Measurements from ENCODE around the gene PTPRD.

The PTPRD gene

GRCh38 chr9:8713149-8713810 is 1899.5 kb downstream of the PTPRD start:
- peaks cover 4% of the 10 kb centered on the region; the same call in 1 of the 2 replicates for H3K36me3 ChIP-seq (ENCODE audit: insufficient read depth, low read length)
- no peaks in the 10 kb centered on the region for H3K27me3 ChIP-seq (ENCODE audit: insufficient read depth, low read length, poor library complexity, severe bottlenecking)
- H4K20me1 ChIP-seq (ENCODE audit: insufficient read depth, low read length, poor library complexity, severe bottlenecking): peaks cover 16% of the 10 kb centered on the region
- TF ChIP-seq CTCF (conservative IDR thresholded peaks at IDR 0.05; ENCODE audit: low read length) (no peak), EZH2phosphoT487 (IDR thresholded peaks at IDR 0.05; ENCODE audit: borderline replicate concordance) (no peak)
- H3K4me3 ChIP-seq (ENCODE audit: low read length, poor library complexity, severe bottlenecking): no peak overlapping the region
- no peaks in the 10 kb centered on the region for H3F3A ChIP-seq (ENCODE audit: low read depth)
- no peaks in the 10 kb centered on the region for H3K9me3 ChIP-seq (ENCODE audit: insufficient read depth, low read depth, low read length)
- H3K9me2 ChIP-seq (replicated peaks; ENCODE audit: low read depth, low read length): no peaks in the 10 kb centered on the region
- no peak overlapping the region for H3K4me2 ChIP-seq (ENCODE audit: low read depth, low read length, poor library complexity, severe bottlenecking)
- peaks cover 92% of the 10 kb centered on the region for H3K79me2 ChIP-seq (ENCODE audit: insufficient read depth, low read length)
- H3K4me1 ChIP-seq (ENCODE audit: insufficient read depth, low read length, poor library complexity, severe bottlenecking): peaks cover 29% of the 10 kb centered on the region
- no peak overlapping the region for H2AFZ ChIP-seq (ENCODE audit: low read length)
- no peak overlapping the region for H3K9ac ChIP-seq (ENCODE audit: low read depth, low read length, poor library complexity, severe bottlenecking)

- no peak overlapping the region for H2AFZ ChIP-seq (ENCODE audit: low read length)
- H3F3A ChIP-seq (ENCODE audit: low read depth): no peaks in the 10 kb centered on the region
- no peaks in the 10 kb centered on the region for H3K9me2 ChIP-seq (replicated peaks; ENCODE audit: low read depth, low read length)
- H3K9ac ChIP-seq (ENCODE audit: low read depth, low read length, poor library complexity, severe bottlenecking): no peak overlapping the region
- TF ChIP-seq EZH2phosphoT487 (IDR thresholded peaks at IDR 0.05; ENCODE audit: borderline replicate concordance): no peak
- TF ChIP-seq CTCF (conservative IDR thresholded peaks at IDR 0.05; ENCODE audit: low read length): no peak
- peaks cover 14% of the 10 kb centered on the region for H3K4me1 ChIP-seq (ENCODE audit: insufficient read depth, low read length, poor library complexity, severe bottlenecking)
- H3K79me2 ChIP-seq (ENCODE audit: insufficient read depth, low read length): peaks cover 93% of the 10 kb centered on the region
- H3K4me3 ChIP-seq (ENCODE audit: low read length, poor library complexity, severe bottlenecking): no peak overlapping the region
- H3K27me3 ChIP-seq (ENCODE audit: insufficient read depth, low read length, poor library complexity, severe bottlenecking): no peaks in the 10 kb centered on the region
- peaks cover 9% of the 10 kb centered on the region; the same call in 1 of the 2 replicates for H3K36me3 ChIP-seq (ENCODE audit: insufficient read depth, low read length)
- peaks cover 2% of the 10 kb centered on the region for H4K20me1 ChIP-seq (ENCODE audit: insufficient read depth, low read length, poor library complexity, severe bottlenecking)
- no peaks in the 10 kb centered on the region for H3K9me3 ChIP-seq (ENCODE audit: insufficient read depth, low read depth, low read length)
- H3K4me2 ChIP-seq (ENCODE audit: low read depth, low read length, poor library complexity, severe bottlenecking): no peak overlapping the region
Measured at GRCh38 chr9:8709731-8710130, 1903.1 kb downstream of the PTPRD start.

- Histone ChIP-seq H3K36me3 (ENCODE audit: insufficient read depth, low read length) (peaks cover 15% of the 10 kb centered on the region; the same call in 1 of the 2 replicates), H3K9ac (ENCODE audit: low read depth, low read length, poor library complexity, severe bottlenecking) (no peak overlapping the region), H3K9me2 (replicated peaks; ENCODE audit: low read depth, low read length) (no peaks in the 10 kb centered on the region), H2AFZ (ENCODE audit: low read length) (no peak overlapping the region), H4K20me1 (ENCODE audit: insufficient read depth, low read length, poor library complexity, severe bottlenecking) (no peaks in the 10 kb centered on the region), H3F3A (ENCODE audit: low read depth) (no peaks in the 10 kb centered on the region), H3K4me2 (ENCODE audit: low read depth, low read length, poor library complexity, severe bottlenecking) (no peak overlapping the region), H3K9me3 (ENCODE audit: insufficient read depth, low read depth, low read length) (no peaks in the 10 kb centered on the region), H3K4me3 (ENCODE audit: low read length, poor library complexity, severe bottlenecking) (no peak overlapping the region), H3K79me2 (ENCODE audit: insufficient read depth, low read length) (peaks cover 93% of the 10 kb centered on the region), H3K4me1 (ENCODE audit: insufficient read depth, low read length, poor library complexity, severe bottlenecking) (peaks cover 14% of the 10 kb centered on the region), H3K27me3 (ENCODE audit: insufficient read depth, low read length, poor library complexity, severe bottlenecking) (no peaks in the 10 kb centered on the region)
- TF ChIP-seq CTCF (conservative IDR thresholded peaks at IDR 0.05; ENCODE audit: low read length) (no peak), EZH2phosphoT487 (IDR thresholded peaks at IDR 0.05; ENCODE audit: borderline replicate concordance) (no peak)
Measured at GRCh38 chr9:8708728-8709127, 1904.1 kb downstream of the PTPRD start.

Measured in Loucy (cell line).